GM23338 (cell line): ENCODE measurements around the gene RFK. TPM values are rescaled to one million over a fixed set of nuclear protein-coding genes. Genes with fewer than 3 reads are reported as not detected.

Experiments
- ATAC-seq: fragments of 200-7000 bp; cut with Tn5 transposase; 3 replicates; pipeline ENCODE4 v1.9.1; 2020
- DNase-seq: peaks from one replicate; pipeline ENCODE4 v3.0.0-alpha.2; 2015; ENCODE audit warnings: low spot score
- H2AFZ ChIP-seq: fragments of 200-600 bp; sonication (generic); 2 replicates; pipeline ENCODE4 v1.8.0; 2016; ENCODE audit warnings: antibody characterized with exemption, mild to moderate bottlenecking, moderate library complexity
- H3F3A ChIP-seq: fragments of 200-600 bp; sonication (generic); replicated peaks from 2 replicates; pipeline ENCODE4 v1.8.0; 2017; ENCODE audit warnings: antibody characterized with exemption, mixed run types, low read depth
- H3K27ac ChIP-seq: fragments of 200-600 bp; sonication (generic); 2 replicates; pipeline ENCODE4 v1.6.1; 2016; ENCODE audit warnings: low read depth
- H3K27me3 ChIP-seq: fragments of 200-600 bp; sonication (generic); 2 replicates; pipeline ENCODE4 v1.8.0; 2016; ENCODE audit warnings: mild to moderate bottlenecking, mixed run types, moderate library complexity; ENCODE audit not compliant: insufficient read depth
- H3K36me3 ChIP-seq: fragments of 200-600 bp; sonication (generic); 2 replicates; pipeline ENCODE4 v1.8.0; 2016; ENCODE audit warnings: mild to moderate bottlenecking; ENCODE audit not compliant: insufficient read depth
- H3K4me1 ChIP-seq: fragments of 200-600 bp; sonication (generic); 2 replicates; pipeline ENCODE4 v1.8.0; 2016; ENCODE audit warnings: mild to moderate bottlenecking, moderate library complexity; ENCODE audit not compliant: insufficient read depth
- H3K4me2 ChIP-seq: fragments of 200-600 bp; sonication (generic); 2 replicates; pipeline ENCODE4 v1.7.1; 2017; ENCODE audit warnings: mixed run types
- H3K4me3 ChIP-seq: fragments of 200-600 bp; sonication (generic); 2 replicates; pipeline ENCODE4 v1.6.1; 2016; ENCODE audit warnings: mixed run types
- H3K79me2 ChIP-seq: fragments of 200-600 bp; sonication (generic); replicated peaks from 2 replicates; pipeline ENCODE4 v1.8.0; 2017; ENCODE audit warnings: mild to moderate bottlenecking; ENCODE audit not compliant: insufficient read depth
- H3K9me2 ChIP-seq: fragments of 200-600 bp; sonication (generic); 2 replicates; pipeline ENCODE4 v1.8.0; 2017; ENCODE audit not compliant: insufficient read depth
- H4K20me1 ChIP-seq: fragments of 200-600 bp; sonication (generic); replicated peaks from 2 replicates; pipeline ENCODE4 v1.8.0; 2017; ENCODE audit warnings: mild to moderate bottlenecking; ENCODE audit not compliant: insufficient read depth
- H3K27ac Mint-ChIP-seq: 2 replicates; pipeline ENCODE4 v1.8.0; 2020; ENCODE audit warnings: inconsistent platforms, mild to moderate bottlenecking, moderate library complexity, mixed read lengths
- H3K27me3 Mint-ChIP-seq: 3 replicates; pipeline ENCODE4 v1.8.0; 2022; ENCODE audit warnings: low read depth, mild to moderate bottlenecking, moderate library complexity, mixed read lengths, inconsistent platforms; ENCODE audit not compliant: insufficient read depth, poor library complexity
- H3K36me3 Mint-ChIP-seq: 3 replicates; pipeline ENCODE4 v1.8.0; 2021; ENCODE audit warnings: low read depth, mild to moderate bottlenecking, inconsistent platforms, moderate library complexity, mixed read lengths
- H3K4me1 Mint-ChIP-seq: 3 replicates; pipeline ENCODE4 v1.8.0; 2020; ENCODE audit warnings: mild to moderate bottlenecking, inconsistent platforms, mixed read lengths
- H3K4me3 Mint-ChIP-seq: 3 replicates; pipeline ENCODE4 v1.8.0; 2021; ENCODE audit warnings: moderate library complexity, mild to moderate bottlenecking, inconsistent platforms, mixed read lengths
- H3K9me3 Mint-ChIP-seq: 3 replicates; pipeline ENCODE4 v1.8.0; 2020; ENCODE audit warnings: moderate library complexity, mild to moderate bottlenecking, inconsistent platforms, mixed read lengths
- CREB1 ChIP-seq: fragments of 250-450 bp; sonication (Bioruptor Pico); IDR thresholded peaks from 2 replicates; pipeline ENCODE4 v1.5.0; 2020; ENCODE audit warnings: low read depth, mild to moderate bottlenecking, moderate library complexity
- CTCF ChIP-seq, 2 experiments: fragments of 200-600 bp in 1 of 2; sonication (generic) in 1 of 2; conservative IDR thresholded peaks; 2 replicates each; pipeline versions ENCODE4 v1.5.1 to v1.6.1; 2016 to 2017; ENCODE audit warnings: antibody characterized with exemption in 2 of 2, low read depth in 2 of 2, mild to moderate bottlenecking in 2 of 2, moderate library complexity in 1 of 2
- ETS1 ChIP-seq: IDR thresholded peaks from 2 replicates; pipeline ENCODE4 v1.6.1; 2016; ENCODE audit warnings: antibody characterized with exemption
- EZH2 ChIP-seq: fragments of 200-600 bp; sonication (generic); IDR thresholded peaks from one replicate; pipeline ENCODE4 v1.8.0; 2017; ENCODE audit warnings: antibody characterized with exemption, mild to moderate bottlenecking, low read depth; ENCODE audit not compliant: unreplicated experiment
- EZH2phosphoT487 ChIP-seq: fragments of 200-600 bp; sonication (generic); IDR thresholded peaks from one replicate; pipeline ENCODE4 v1.8.1; 2018; ENCODE audit warnings: antibody characterized with exemption; ENCODE audit not compliant: unreplicated experiment
- JUNB ChIP-seq: IDR thresholded peaks from one replicate; pipeline ENCODE4 v1.6.1; 2016; ENCODE audit warnings: antibody characterized with exemption; ENCODE audit not compliant: unreplicated experiment
- NANOG ChIP-seq: IDR thresholded peaks from 2 replicates; pipeline ENCODE4 v1.6.1; 2016; ENCODE audit warnings: antibody characterized with exemption, borderline replicate concordance
- POLR2AphosphoS5 ChIP-seq: IDR thresholded peaks from 2 replicates; pipeline ENCODE4 v1.6.1; 2016; ENCODE audit warnings: antibody characterized with exemption, low read depth
- REST ChIP-seq: IDR thresholded peaks from one replicate; pipeline ENCODE4 v1.6.1; 2018; ENCODE audit warnings: antibody characterized with exemption; ENCODE audit not compliant: unreplicated experiment
- STAT1 ChIP-seq: IDR thresholded peaks from one replicate; pipeline ENCODE4 v1.6.1; 2016; ENCODE audit warnings: antibody characterized with exemption; ENCODE audit not compliant: unreplicated experiment
- ZNF114 ChIP-seq: fragments of 250-450 bp; sonication (Bioruptor Pico); IDR thresholded peaks from 2 replicates; pipeline ENCODE4 v1.5.0; 2020; ENCODE audit warnings: mild to moderate bottlenecking, moderate library complexity
- ZNF331 ChIP-seq: fragments of 250-450 bp; sonication (Bioruptor Pico); IDR thresholded peaks from 2 replicates; pipeline ENCODE4 v1.5.0; 2020; ENCODE audit warnings: low read depth, mild to moderate bottlenecking, moderate library complexity
- ZNF462 ChIP-seq: fragments of 250-450 bp; sonication (Bioruptor Pico); IDR thresholded peaks from 2 replicates; pipeline ENCODE4 v1.5.0; 2020; ENCODE audit warnings: mild to moderate bottlenecking, moderate library complexity
- polyA plus RNA-seq: library from polyadenylated mRNA; unstranded; fragments of >200 nt; fragmentation: Nextera tagmentation; extraction: Ambion mirVana; gene quantifications from 2 replicates; pipeline ENCODE4 v1.2.1, GENCODE V29; 2016
- total RNA-seq: library from RNA; depleted of rRNA; stranded (reverse); fragments of >200 nt; shearing (Covaris generic); gene quantifications from 2 replicates; pipeline ENCODE4 v1.2.3, GENCODE V29; 2014

RFK gene
- total and polyA plus RNA-seq, 2 experiments from 2014 or later = 15.2 to 15.4 TPM

GRCh38 chr9:76373173-76373783 lies 20.9 kb downstream of the RFK start:
- Histone ChIP-seq H3K4me2 (no peak overlapping the region), H2AFZ (peak overlapping the region; percentile 57; the same call in 1 of the 2 replicates), H4K20me1 (no peaks in the 10 kb centered on the region), H3K4me3 (no peak overlapping the region), H3K36me3 (no peaks in the 10 kb centered on the region), H3F3A (no peaks in the 10 kb centered on the region), H3K27ac (no peak overlapping the region), H3K4me1 (no peaks in the 10 kb centered on the region; the same call in 1 of the 2 replicates), H3K27me3 (no peaks in the 10 kb centered on the region), H3K9me2 (no peaks in the 10 kb centered on the region), H3K79me2 (no peaks in the 10 kb centered on the region)
- ATAC-seq (no peak), DNase-seq (no peak)
- TF ChIP-seq CTCF (conservative IDR thresholded peaks at IDR 0.05; ENCODE audit: low read depth in 2 of 2) (no peak), CREB1 (no peak), JUNB (no peak), REST (no peak), NANOG (no peak), EZH2 (no peak), STAT1 (no peak), ZNF114 (CRISPR knock-in tag) (no peak), ZNF331 (no peak), POLR2AphosphoS5 (no peak), EZH2phosphoT487 (no peak), ETS1 (no peak), ZNF462 (CRISPR knock-in tag) (no peak)
- no peak overlapping the region for H3K27ac Mint-ChIP-seq
- peaks cover 10% of the 10 kb centered on the region; the same call in 2 of the 3 replicates for H3K4me1 Mint-ChIP-seq
- no peaks in the 10 kb centered on the region for H3K36me3 Mint-ChIP-seq
- no peak overlapping the region for H3K4me3 Mint-ChIP-seq
- no peaks in the 10 kb centered on the region for H3K9me3 Mint-ChIP-seq
- H3K27me3 Mint-ChIP-seq = peaks cover 1% of the 10 kb centered on the region
